ENCODE measurements around the gene ESRRA.
"Not testable (repeated sequence)": the region's sequence is repeated elsewhere in the genome, so short reads cannot be mapped to it uniquely, and the experiment has no call there.

Gene ESRRA

GRCh38 chr11:64292460-64293254 lies 12.7 kb upstream of the ESRRA start:
- DNase-seq = no peak

- no peak for DNase-seq
These were observed 10.6 kb upstream of the ESRRA start for GRCh38 chr11:64294774-64295173.

- no peak for DNase-seq
These were observed 9.6 kb upstream of the ESRRA start for GRCh38 chr11:64295760-64296159.

GRCh38 chr11:64296236-64296635 lies 9.1 kb upstream of the ESRRA start:
- DNase-seq = no peak

GRCh38 chr11:64296830-64297698 lies 8.3 kb upstream of the ESRRA start:
- no peak for DNase-seq

- DNase-seq = no peak
These were observed 7.5 kb upstream of the ESRRA start for GRCh38 chr11:64297699-64298358.

GRCh38 chr11:64298966-64299846 lies 6.1 kb upstream of the ESRRA start:
- peak in 1 of 2 donors; percentile 64 for DNase-seq

- no peak for DNase-seq
These were observed 5.3 kb upstream of the ESRRA start, which contains the start of gene CATSPERZ for GRCh38 chr11:64299847-64300648. Gene CATSPERZ, plus strand, starts transcription at chr11:64300358. Its CDS starts 53 bp downstream, at chr11:64300411.

GRCh38 chr11:64303109-64304031 lies 2.0 kb upstream of the ESRRA start:
- no peak for DNase-seq

GRCh38 chr11:64304032-64304315 lies 1.4 kb upstream of the ESRRA start:
- no peak for DNase-seq

- DNase-seq = peak; percentile 78 to 88
These were observed 830 bp upstream of the ESRRA start for GRCh38 chr11:64304316-64305072.

- peak in 1 of 2 donors; percentile 46 for DNase-seq
These were observed 603 bp downstream of the ESRRA start for GRCh38 chr11:64305691-64306562.

GRCh38 chr11:64306563-64306875 lies 1.2 kb downstream of the ESRRA start:
- no peak for DNase-seq

GRCh38 chr11:64306876-64307622 lies 1.7 kb downstream of the ESRRA start:
- DNase-seq = peak in 1 of 2 donors; percentile 21

- not testable (repeated sequence) for DNase-seq
These were observed 2.5 kb downstream of the ESRRA start for GRCh38 chr11:64307795-64308194.

- no peak for DNase-seq
These were observed 7.6 kb downstream of the ESRRA start for GRCh38 chr11:64312947-64313346.

- DNase-seq = no peak
These were observed 8.3 kb downstream of the ESRRA start for GRCh38 chr11:64313491-64314145.
